ENCODE results near the gene SLIT3.

DNA sequence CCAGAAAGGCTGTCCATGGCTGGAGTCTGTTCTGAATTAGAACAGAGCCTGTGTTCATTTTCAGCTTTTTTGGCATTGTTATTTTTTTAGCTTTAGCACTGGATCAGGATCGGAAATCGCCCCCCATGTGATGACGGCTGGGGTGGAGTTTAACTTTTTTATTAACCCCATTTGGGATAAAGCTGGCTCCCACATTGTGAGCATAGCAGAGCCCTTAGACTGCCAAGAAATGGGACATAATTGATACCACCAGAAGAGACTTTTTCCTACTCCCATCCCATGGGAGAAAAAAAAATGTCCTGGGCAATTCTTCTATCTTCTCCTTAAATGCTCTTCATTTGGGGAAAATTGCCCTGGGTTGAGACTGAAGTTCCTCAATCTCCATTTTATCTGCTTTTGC lies 52.4 kb downstream of the SLIT3 start:
- TF ChIP-seq, protein P1, sequence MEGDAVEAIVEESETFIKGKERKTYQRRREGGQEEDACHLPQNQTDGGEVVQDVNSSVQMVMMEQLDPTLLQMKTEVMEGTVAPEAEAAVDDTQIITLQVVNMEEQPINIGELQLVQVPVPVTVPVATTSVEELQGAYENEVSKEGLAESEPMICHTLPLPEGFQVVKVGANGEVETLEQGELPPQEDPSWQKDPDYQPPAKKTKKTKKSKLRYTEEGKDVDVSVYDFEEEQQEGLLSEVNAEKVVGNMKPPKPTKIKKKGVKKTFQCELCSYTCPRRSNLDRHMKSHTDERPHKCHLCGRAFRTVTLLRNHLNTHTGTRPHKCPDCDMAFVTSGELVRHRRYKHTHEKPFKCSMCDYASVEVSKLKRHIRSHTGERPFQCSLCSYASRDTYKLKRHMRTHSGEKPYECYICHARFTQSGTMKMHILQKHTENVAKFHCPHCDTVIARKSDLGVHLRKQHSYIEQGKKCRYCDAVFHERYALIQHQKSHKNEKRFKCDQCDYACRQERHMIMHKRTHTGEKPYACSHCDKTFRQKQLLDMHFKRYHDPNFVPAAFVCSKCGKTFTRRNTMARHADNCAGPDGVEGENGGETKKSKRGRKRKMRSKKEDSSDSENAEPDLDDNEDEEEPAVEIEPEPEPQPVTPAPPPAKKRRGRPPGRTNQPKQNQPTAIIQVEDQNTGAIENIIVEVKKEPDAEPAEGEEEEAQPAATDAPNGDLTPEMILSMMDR (conservative IDR thresholded peaks at IDR 0.05; ENCODE audit: low read length) = no peak
- TF ChIP-seq EZH2phosphoT487 (IDR thresholded peaks at IDR 0.05; ENCODE audit: borderline replicate concordance) = no peak

Data from Loucy (cell line).